GM19239 (cell line): ENCODE measurements around the gene NTM.

Source experiments
- DNase-seq: peaks from one replicate; pipeline ENCODE4 v3.0.0; 2011; ENCODE audit warnings: low spot score; ENCODE audit not compliant: insufficient read length
- FAIRE-seq: peaks from 2 replicates; lab custom pipeline; 2011; peaks lifted over from hg19 to GRCh38; lab: Jason Lieb, UNC

The NTM gene

DNA sequence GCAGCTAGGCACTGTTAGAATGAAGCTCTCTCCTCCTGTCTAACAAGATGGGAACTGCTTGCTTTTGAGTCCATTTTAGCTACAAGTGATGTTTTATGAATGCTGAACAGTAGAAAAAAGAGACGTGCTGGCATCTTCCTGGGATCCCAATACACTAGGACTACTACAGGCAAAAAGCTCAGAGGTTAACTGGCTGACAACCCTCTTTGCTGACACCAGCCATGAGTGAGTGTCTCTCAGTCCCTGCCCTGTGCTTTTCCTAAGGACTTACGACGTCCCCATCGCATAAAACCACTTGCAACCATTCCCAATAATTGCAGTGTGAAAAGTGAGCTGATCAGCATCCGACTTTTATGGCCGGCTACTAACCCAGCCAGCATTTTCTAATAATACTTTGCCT is 213.5 kb downstream of the NTM start:
- DNase-seq = no peak
- FAIRE-seq = no peak

DNA sequence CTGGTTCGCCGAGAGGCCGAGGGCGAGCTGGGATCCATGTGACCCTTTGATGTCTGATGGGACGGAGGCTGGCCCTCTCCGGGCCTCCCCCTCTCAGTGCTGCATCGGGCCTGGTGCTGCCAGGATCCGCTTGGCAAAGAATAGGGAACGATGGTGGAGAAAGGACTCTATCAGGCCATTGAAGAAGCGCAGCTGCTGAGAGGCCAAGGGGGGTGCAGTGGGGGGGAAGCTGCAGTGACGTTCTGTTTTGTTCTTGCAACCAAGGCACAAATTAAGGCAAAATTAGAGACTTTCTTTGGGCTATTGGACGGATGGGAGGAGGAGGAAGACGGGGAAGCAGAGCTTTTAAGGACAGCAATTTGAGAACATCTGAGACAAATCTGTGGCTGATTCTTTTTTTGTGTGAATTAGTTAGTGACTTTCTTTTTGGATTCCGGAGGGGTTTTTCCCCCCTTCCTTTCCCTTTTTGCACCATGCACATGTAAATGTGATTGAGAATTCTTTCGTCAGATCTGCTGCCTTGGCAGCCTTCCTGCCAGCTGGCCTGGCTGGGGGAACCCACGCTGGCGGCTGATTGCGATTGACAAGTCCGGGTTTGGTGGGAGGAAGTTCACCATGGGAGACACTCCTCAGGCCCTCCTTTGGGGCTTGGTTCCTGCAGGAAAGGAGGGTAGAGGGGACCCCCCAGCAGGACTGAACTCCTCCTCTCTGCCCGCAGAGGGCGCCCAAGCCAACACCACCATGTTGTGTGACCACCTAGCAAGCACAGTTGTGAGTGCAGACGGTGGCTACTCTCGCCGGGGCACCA is 214.6 kb downstream of the NTM start:
- FAIRE-seq (no peak), DNase-seq (no peak)

DNA sequence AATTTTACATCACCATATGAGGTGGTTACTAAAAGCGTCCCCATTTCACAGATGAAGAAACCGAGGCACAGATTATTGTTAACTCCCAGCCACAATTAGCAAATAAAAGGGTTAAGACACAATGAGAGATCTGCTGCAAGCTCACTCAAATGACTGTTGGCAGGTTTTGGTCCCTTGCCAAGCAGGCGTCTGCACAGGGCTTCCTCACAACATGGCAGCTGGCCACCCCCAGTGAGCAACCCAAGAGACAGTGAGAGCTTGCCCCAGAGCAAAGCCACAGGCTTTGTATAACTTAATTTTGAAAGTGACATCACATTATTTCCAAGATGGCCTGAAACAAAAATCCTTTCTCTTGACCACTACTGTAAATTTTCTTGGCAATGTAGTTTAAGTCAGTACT is 217.6 kb downstream of the NTM start:
- no peak for FAIRE-seq
- no peak for DNase-seq

DNA sequence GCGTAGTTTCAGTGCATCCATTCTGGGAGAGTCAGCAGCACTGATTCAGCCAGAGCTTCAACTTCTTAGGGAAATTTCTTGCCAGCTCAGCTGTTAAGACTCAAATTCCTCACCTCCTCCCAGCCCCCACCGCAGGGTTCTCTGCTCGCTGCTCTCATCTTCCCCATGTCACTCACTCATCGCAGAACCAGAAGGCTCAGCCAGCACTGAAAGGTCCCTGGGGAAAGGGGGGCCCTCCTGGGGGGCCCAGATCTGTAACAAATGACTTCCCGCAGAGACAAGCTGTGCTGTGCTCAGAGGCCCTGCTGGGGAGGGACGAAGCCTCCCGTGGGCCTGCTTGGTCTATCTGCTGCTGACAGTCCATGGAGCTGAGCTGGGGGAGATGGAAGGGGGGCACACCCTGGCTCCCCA is 220.6 kb downstream of the NTM start:
- no peak for FAIRE-seq
- DNase-seq = no peak

DNA sequence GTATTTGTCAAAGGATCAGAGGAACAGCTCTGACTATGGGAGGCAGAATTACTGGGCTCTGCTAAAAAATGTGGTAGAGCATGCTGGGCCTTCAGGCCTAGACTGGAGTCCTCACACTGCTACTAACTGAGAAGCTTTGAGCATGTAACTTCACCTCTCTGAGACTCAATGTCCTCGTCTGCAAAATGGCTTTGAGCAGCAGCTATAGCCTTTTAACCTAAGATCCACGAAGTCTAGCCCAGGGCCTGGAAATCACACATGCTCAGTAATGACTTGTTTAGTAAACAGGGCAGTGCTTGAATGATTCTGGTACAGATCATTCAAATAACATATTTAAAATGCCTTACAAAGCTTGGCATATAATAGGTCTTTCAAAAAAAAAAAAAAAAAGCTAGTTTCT is 221.7 kb downstream of the NTM start:
- FAIRE-seq (no peak), DNase-seq (no peak)

DNA sequence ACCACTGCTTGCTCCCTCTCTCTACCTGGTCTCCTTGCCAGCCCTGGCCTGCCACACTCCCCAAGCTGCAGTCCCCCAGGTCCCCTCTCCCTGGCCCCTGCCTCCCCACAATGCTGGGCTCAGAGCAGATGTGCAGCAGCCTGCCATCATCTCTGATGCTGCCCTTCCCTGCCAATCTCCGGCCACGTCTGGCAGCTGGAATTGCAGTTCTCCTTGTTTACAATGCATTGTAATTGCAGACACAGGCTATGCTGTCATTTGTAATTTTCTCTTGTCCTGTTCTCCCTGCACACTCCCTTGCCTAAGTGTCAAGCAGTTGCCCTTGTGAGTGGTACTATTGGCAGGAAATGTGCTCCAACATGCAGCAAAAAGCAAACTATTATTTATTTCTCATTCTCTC is 222.3 kb downstream of the NTM start:
- FAIRE-seq = no peak
- no peak for DNase-seq

DNA sequence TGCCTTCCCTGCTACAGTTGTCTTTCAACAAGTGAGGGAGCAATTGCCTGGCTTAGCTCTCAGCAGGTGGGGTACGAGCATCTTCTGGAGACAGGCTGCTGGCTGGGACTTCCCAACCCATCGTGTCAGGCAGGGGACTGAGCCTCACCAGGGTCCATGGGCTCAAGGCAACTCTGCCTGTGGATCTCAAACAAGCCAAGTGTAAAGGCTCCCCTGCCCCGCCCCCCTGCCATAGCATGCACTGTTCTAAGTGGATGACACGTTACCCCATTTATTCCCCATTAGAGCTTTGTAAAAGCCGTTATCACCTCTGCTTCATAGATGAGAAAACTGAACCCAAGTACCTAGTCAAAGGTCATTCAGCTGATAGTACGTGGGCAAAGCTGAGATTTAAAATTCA is 222.9 kb downstream of the NTM start:
- DNase-seq (no peak), FAIRE-seq (no peak)

DNA sequence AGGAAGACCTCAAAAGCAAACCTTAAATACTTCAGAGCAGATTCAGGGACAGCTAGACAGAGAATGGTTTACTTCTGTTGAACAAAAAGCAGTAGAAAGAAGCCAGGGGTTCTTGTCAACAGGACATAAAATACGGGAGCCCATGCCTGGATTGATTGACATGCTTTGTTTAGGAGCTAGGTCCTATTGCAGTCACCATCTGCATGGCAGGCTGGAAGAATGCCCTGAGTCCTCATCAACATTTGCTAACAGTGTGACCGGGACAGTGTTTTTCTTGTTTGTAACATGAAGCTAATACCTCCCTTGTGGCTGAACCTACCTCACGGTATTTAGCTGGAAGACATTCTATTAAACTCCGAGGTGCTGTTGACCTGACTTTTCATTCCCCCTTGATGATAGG is 225.4 kb downstream of the NTM start:
- DNase-seq = no peak
- FAIRE-seq = no peak

DNA sequence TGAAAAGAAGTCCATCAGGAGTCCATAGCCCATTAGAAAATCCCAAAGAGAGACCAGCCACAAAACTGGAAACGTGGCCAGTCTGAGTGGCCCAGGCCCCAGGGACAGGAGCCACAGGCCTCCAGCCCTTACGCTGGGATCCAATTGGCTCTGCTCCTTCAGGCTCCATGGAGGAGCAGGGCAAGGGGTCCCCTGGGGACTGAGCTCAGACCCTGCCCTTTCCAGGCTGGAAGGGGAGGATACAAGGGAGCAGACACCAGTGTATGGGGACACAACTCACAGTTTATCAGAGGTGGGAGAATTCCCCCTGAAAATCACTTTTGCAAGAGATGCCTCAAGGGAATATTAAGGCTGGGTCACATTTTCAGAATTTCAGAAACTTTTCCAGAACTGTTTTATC is 227.5 kb downstream of the NTM start:
- DNase-seq = no peak
- no peak for FAIRE-seq

DNA sequence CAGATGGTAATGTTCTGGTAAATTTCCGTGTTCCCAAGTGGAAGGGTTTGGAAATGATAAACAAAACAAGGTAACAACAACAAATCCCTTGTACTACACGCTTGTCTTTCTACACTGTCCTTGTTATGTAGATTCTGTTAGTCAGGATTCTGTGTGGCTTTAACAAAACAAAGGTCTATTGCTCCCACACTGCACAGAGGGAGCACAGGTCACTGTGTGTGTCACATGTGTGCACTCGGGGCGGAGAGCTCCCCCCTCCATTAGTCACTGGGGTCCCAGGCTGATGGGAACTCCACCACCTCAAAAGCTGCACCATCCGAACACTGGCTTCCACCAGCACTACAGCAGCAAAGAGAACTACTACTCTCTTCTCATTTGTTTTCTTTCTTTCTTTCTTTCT is 227.9 kb downstream of the NTM start:
- no peak for DNase-seq
- no peak for FAIRE-seq

DNA sequence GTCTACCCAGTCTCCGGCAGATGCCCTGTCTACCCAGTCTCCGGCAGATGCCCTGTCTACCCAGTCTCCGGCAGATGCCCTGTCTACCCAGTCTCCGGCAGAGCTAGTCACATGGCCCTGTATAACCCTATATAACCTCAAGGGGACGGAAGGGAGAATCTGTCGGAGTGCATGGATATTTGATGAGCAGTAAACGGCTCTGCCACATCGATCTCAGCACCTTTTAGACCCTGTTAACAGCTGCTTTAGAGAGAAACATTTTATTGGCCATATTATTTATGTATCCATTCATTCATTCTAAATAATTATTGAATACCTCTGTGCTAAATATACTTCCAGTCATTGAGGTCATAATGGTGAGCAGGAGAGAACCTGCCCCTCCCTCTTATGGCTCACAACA is 228.9 kb downstream of the NTM start:
- FAIRE-seq = no peak
- DNase-seq = no peak

DNA sequence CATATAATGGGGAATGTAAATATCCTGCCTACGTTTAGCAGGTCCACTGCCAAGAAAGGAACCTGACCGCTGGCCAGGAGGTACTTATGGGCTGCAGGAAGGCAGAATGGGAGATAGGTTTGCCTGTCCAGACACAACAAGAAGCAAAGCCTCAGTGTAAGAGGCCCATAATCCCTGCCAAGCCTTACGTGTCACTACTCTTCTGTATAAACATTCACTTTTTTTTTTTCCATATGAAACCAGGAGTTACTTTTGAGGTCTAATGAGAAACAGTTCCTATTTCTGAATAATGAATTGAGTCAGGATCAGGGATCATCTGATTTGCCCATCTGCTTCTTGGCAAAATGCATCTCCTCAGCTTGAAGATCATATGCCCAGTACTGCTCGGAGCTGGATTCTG is 230.2 kb downstream of the NTM start:
- DNase-seq = no peak

DNA sequence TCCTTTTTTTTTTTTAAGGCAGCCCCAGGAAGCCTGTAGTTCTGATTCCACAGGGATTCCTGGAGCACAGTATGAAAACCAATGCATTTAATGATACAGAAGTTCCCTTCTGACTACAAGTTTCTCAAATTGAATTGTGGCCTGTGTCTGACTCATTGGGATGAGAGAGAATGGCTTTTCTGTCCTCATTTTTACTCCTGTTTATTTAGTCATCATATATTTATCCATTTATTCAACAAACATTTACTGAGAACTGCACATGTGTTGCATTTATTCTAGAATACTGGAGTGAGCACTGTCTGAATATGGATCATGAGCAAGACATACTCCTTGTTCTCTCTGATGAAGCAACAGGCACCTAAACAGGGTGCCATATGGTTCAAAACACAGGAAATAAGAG is 231.2 kb downstream of the NTM start:
- DNase-seq (no peak), FAIRE-seq (no peak)

More for the DNA sequence above, 230.2 kb downstream of the NTM start:
- no peak for FAIRE-seq

DNA sequence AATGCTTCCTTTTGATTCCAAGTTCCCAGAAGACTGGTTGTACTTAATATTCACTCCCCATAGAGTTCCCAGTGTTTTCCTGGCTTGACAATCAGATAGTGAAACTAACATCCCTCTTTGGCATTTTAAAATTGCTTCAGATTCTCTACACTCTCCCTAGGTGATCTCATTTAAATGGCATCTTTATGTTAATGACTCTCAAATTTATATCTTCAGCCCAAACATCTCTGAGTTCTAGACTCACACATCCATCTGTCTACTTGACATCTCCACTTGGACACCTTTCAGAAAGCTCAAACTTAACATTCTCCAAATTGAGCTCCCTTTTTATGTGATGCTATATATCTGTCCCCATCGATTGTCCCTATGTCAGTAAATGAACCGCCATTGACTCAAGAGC is 232.0 kb downstream of the NTM start:
- no peak for FAIRE-seq

DNA sequence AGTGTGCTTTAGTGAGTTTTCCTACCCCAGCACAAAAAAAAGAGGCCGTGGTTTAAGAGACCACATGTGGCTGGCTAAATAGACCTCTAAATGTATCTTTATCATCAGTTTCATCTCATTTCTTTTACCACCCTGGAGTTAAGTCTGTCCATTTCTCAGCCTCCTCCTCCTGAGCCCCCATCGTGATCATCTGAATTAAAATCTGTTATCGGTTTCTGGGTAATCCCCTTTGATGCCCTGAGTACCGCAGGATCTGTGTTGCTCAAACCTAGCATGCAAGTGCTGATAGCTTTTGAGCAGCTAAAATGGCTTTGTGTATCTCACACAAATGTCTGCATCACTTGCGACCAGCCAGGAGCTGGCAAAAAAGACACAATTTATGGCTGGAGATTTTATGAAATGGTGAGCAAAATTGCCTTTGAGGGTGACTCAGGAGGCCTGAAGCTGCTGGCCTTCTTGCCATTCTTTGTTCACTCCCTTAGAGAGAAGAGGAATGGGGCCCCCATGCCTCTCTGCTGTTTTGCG is 236.5 kb downstream of the NTM start:
- no peak for DNase-seq
- no peak for FAIRE-seq

More for the DNA sequence above, 232.0 kb downstream of the NTM start:
- DNase-seq = no peak

DNA sequence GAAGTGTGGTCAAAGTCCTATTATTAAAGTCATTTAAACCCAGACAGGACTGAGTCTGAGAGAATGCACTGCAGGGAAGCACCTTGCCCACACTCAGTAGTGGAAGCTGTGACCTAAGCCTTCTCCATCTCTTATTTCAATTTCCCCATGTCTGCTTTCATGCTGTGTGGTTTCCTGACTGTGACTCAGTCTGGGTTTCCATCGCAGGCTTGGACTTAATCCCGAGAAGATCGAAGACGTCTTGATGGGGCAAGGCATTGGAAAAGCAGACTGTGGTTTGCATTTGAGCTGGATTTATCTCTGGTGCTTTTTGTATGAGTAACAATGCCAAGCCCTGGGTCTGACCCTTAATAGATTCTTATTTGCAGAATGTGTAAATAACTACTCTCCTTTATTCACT is 238.9 kb downstream of the NTM start:
- DNase-seq = no peak
- FAIRE-seq = no peak

DNA sequence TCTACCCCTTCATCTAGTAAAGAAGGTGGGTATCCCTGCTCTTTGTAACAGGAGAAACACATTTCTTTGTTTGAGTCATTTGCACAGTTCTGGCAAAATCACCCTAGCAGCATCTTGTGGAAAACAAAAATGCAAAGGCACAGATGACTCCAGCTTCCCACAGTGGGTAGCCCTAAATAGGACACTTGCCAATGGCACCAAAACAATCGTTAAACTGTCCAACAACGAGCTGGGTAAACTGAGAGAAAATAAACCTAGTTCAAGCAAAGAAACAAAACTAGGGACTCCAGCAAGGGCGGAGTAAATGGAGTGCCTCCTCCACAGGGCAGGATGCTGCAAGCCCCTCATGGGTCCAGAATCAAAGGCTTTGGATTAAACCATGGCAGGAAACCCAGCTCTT is 239.5 kb downstream of the NTM start:
- no peak for FAIRE-seq
- DNase-seq = no peak

DNA sequence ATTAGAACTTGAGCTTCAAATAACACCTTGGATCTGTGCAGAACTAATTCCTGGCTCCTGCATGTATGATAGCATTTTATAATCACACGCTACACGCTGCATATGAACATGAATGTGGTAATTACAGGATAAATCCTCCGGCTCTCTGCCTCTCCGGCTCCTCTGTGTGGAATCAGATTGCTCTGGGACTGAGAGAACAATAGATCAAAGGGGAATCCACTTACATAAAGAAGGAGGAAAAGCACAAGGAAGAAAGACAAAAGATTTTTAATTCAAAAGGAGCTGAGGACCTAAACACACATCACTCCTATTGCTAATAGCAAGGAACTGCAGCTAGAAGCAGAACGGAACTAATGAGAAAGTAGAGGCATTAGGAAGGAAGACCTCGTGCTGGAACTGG is 240.9 kb downstream of the NTM start:
- no peak for DNase-seq
- no peak for FAIRE-seq

DNA sequence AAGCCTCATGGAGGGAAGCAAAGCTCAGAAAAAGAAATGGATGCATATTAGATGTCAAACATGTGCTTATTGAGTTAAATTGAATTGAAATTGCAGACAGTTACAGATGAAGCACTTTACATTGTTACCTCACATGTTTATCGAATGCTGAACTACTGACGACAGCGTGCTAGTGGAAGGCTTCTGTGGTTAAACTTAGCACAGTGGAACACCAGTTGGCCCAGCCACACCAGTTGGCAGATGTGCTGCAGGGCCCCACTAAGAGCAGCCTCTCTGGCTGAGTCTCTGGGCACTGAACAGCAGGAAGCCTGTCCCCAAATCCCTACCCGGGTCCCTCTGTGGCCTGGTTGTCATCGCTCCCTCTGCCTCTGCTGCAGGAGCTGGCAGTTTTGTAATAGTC is 242.1 kb downstream of the NTM start:
- DNase-seq (no peak), FAIRE-seq (no peak)

DNA sequence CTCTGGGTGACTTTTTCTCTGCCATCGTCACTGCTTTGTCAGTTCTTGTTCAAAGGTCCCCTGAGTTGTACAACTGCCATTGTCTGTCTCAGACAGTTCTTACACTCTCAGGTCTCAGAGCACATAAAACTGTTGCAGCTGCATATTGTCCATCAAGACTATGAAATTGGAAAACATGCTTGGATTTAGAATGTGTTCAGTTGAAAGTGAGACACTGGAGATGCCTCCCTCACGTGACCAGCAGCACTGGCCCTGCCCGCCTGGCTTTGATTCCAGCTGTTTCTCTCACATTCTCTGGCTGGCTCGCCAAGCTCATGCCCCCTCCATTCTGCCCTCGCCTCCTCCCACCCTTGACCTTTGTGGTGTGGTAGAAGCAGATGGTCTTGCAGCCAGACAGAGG is 244.2 kb downstream of the NTM start:
- FAIRE-seq = no peak

DNA sequence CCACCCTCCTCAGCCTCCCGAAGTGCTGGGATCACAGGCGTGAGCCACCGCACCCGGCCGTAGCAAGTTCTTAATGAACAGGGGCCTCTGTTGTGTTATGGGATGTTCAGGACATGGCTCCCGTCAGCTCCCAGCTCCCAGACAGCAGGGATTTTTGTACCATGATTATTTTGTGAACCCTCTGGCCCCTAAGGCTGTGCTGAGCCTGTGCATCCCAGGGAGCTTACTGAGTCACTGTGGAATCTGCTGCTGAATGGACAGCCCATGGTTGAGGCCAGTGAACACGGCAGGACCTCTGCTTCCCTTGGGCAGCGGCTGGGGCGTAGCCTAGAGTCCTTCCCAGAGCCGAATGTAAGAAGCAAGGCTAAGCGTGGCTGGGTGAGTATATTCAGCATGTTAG is 245.2 kb downstream of the NTM start:
- DNase-seq (no peak), FAIRE-seq (no peak)

More for the DNA sequence above, 244.2 kb downstream of the NTM start:
- DNase-seq = no peak

DNA sequence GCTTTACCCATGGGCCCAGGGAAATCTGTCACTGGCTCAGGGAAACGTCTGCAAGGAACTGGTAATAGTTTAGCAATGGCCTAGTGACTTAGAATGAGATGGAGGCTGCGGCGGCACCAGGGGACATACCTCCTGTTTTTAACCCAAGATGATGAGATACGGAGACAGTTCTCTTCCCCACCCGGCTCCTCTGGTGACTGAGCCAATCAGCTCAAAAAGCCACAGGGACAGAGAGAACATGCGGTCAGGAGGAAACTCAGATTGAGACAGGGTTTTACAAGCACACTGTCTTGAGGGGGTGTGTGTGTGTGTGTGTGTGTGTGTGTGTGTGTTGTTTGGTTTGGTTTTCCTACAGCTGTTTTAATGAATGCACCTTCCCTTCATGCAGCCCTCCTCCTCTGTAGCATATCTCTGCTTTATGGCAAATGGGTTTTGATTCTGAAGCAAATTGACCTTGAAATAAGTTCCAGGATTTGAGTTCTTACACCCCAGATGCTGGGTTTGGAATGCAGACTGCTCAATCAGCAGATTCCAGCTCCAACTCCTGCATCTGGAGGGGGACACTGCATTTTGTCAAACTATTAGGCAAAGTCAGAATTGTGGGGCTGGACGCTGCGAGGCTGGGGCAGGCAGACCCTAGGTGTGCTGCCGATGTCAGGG is 246.2 kb downstream of the NTM start:
- FAIRE-seq (no peak), DNase-seq (no peak)
